ENCODE results near the gene PCDH7. TPM values are rescaled to one million over a fixed set of nuclear protein-coding genes. Genes with fewer than 3 reads are reported as not detected.

Gene PCDH7
- total RNA-seq, 1 donor = 122 TPM

DNA sequence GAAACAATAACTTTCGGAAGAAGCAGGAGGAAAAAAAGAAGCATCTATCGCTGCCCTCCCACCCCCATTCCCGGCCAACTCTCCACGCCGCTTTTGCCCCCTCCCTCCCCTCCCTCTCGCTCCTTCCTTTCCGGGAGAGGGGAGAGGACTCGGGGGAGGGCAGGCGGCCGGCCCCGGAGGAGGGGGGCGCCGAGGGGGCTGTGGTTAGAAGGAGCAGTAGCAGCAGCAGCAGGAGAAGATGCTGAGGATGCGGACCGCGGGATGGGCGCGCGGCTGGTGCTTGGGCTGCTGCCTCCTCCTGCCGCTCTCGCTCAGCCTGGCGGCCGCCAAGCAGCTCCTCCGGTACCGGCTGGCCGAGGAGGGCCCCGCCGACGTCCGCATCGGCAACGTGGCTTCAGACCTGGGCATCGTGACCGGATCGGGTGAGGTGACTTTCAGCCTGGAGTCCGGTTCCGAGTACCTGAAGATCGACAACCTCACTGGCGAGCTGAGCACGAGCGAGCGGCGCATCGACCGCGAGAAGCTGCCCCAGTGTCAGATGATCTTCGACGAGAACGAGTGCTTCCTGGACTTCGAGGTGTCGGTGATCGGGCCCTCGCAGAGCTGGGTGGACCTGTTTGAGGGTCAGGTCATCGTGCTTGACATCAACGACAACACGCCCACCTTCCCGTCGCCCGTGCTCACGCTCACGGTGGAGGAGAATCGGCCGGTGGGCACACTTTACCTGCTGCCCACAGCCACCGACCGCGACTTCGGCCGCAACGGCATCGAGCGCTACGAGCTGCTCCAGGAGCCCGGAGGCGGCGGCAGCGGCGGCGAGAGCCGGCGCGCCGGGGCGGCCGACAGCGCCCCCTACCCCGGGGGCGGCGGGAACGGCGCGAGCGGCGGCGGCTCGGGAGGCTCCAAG is 1.3 kb downstream of the PCDH7 start:
- TF ChIP-seq, protein P1, sequence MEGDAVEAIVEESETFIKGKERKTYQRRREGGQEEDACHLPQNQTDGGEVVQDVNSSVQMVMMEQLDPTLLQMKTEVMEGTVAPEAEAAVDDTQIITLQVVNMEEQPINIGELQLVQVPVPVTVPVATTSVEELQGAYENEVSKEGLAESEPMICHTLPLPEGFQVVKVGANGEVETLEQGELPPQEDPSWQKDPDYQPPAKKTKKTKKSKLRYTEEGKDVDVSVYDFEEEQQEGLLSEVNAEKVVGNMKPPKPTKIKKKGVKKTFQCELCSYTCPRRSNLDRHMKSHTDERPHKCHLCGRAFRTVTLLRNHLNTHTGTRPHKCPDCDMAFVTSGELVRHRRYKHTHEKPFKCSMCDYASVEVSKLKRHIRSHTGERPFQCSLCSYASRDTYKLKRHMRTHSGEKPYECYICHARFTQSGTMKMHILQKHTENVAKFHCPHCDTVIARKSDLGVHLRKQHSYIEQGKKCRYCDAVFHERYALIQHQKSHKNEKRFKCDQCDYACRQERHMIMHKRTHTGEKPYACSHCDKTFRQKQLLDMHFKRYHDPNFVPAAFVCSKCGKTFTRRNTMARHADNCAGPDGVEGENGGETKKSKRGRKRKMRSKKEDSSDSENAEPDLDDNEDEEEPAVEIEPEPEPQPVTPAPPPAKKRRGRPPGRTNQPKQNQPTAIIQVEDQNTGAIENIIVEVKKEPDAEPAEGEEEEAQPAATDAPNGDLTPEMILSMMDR (IDR thresholded peaks at IDR 0.05; ENCODE audit: insufficient read depth, low read depth, low read length) = no peak
- peak overlapping the region; percentile 67 for H3K4me3 ChIP-seq (ENCODE audit: low read depth, low read length)
- DNase-seq (ENCODE audit: low read depth) = peak; percentile 29

DNA sequence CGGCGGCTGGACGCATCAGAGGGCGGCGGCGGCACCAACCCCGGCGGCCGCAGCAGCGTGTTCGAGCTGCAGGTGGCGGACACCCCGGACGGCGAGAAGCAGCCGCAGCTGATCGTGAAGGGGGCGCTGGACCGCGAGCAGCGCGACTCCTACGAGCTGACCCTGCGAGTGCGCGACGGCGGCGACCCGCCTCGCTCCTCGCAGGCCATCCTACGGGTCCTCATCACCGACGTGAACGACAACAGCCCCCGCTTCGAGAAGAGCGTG is 1.9 kb downstream of the PCDH7 start:
- peak overlapping the region; percentile 53 for H3K4me3 ChIP-seq (ENCODE audit: low read depth, low read length)
- TF ChIP-seq, protein P1 (IDR thresholded peaks at IDR 0.05; ENCODE audit: insufficient read depth, low read depth, low read length) = no peak
- DNase-seq (ENCODE audit: low read depth) = no peak

DNA sequence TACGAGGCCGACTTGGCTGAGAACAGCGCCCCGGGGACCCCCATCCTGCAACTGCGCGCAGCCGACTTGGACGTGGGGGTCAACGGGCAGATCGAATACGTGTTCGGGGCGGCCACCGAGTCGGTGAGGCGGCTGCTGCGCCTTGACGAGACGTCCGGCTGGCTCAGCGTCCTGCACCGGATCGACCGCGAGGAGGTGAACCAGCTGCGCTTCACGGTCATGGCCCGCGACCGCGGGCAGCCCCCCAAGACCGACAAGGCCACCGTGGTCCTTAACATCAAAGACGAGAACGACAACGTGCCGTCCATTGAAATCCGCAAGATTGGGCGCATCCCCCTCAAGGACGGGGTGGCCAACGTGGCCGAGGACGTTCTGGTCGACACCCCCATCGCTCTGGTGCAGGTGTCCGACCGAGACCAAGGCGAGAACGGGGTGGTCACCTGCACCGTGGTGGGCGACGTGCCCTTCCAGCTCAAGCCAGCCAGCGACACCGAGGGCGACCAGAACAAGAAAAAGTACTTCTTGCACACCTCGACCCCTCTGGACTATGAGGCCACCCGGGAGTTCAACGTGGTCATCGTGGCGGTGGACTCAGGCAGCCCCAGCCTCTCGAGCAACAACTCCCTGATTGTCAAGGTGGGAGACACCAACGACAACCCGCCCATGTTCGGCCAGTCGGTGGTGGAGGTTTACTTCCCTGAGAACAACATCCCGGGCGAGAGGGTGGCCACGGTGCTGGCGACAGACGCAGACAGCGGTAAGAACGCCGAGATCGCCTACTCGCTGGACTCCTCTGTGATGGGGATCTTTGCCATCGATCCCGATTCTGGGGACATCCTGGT is 2.4 kb downstream of the PCDH7 start:
- TF ChIP-seq, protein P1 (IDR thresholded peaks at IDR 0.05; ENCODE audit: insufficient read depth, low read depth, low read length) = no peak
- DNase-seq (ENCODE audit: low read depth) = no peak
- peak overlapping the region; percentile 53 for H3K4me3 ChIP-seq (ENCODE audit: low read depth, low read length)

DNA sequence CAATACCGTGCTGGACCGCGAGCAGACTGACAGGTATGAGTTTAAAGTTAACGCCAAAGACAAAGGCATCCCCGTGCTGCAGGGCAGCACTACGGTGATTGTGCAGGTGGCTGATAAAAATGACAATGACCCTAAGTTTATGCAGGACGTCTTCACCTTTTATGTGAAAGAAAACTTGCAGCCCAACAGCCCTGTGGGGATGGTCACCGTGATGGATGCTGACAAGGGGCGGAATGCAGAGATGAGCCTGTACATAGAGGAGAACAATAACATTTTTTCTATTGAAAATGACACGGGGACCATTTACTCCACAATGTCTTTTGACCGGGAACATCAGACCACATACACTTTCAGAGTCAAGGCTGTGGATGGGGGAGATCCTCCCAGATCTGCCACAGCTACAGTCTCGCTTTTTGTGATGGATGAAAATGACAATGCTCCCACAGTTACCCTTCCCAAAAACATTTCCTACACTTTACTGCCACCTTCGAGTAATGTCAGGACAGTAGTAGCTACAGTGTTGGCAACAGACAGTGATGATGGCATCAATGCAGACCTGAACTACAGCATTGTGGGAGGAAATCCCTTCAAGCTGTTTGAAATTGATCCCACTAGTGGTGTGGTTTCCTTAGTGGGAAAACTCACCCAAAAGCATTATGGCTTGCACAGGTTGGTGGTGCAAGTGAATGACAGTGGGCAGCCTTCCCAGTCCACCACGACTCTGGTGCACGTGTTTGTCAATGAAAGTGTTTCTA is 3.2 kb downstream of the PCDH7 start:
- no peak for DNase-seq (ENCODE audit: low read depth)
- peak overlapping the region; percentile 2 for H3K4me3 ChIP-seq (ENCODE audit: low read depth, low read length)
- TF ChIP-seq, protein P1 (IDR thresholded peaks at IDR 0.05; ENCODE audit: insufficient read depth, low read depth, low read length) = no peak

- DNase-seq (ENCODE audit: low read depth) = no peak
- H3K4me3 ChIP-seq (ENCODE audit: low read depth, low read length) = peak overlapping the region; percentile 27
- TF ChIP-seq, protein P1 (IDR thresholded peaks at IDR 0.05; ENCODE audit: insufficient read depth, low read depth, low read length) = no peak
These were observed 4.1 kb downstream of the PCDH7 start for GRCh38 chr4:30724247-30724646.

DNA sequence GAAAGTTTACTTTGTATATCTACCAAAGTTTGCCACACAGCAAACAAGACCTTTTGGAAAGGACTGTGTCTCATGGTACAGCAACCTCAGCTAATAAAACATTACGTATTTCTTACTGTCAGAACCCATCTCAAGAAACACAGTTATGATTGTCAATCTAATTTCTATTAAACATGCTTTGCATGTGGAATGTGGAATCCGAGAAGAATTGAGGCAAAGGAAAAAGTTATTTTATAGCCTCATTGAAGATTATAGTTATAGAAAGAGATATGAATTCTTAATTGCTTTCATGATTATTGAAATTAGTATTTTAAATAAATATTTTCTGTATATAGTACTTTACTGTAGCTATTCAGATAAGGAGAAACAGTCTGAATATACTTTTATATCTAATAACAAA is 5.4 kb downstream of the PCDH7 start:
- H3K4me3 ChIP-seq (ENCODE audit: low read depth, low read length) = peak overlapping the region; percentile 18
- TF ChIP-seq, protein P1 (IDR thresholded peaks at IDR 0.05; ENCODE audit: insufficient read depth, low read depth, low read length) = no peak
- DNase-seq (ENCODE audit: low read depth) = no peak
